GM12878 (cell line): Measurements from ENCODE around the gene ELANE. TPM values are rescaled to one million over a fixed set of nuclear protein-coding genes. Genes with fewer than 3 reads are reported as not detected.

Source experiments
- ATAC-seq: fragments of 200-7000 bp; cut with Tn5 transposase; 3 replicates; pipeline ENCODE4 v1.9.1; 2020; ENCODE audit warnings: mild to moderate bottlenecking, moderate library complexity
- BruUV-seq: library from RNA; stranded (reverse); fragments of 400-500 nt; replicated peaks from 2 replicates; lab custom pipeline; 2021; lab: Mats Ljungman, UMichigan
- CTCF ChIA-PET: fragments of 300-600 bp; sonication (Branson Sonifier 250); formaldehyde crosslinking; extraction: SDS; loops from one replicate; lab custom pipeline; 2021; ENCODE audit warnings: inconsistent platforms; lab: Yijun Ruan, JAX
- POLR2A ChIA-PET: fragments of 350-600 bp; formaldehyde crosslinking; extraction: SDS; loops from one replicate; lab custom pipeline; 2021; ENCODE audit warnings: inconsistent platforms; lab: Charles Lee
- RAD21 ChIA-PET: fragments of 300-600 bp; sonication (Branson Sonifier 250); formaldehyde crosslinking; loops from one replicate; lab custom pipeline; 2023; ENCODE audit warnings: antibody characterized with exemption; ENCODE audit not compliant: unreplicated experiment; lab: Charles Lee
- SMC1A ChIA-PET: fragments of 300-600 bp; sonication (Branson Sonifier 250); formaldehyde crosslinking; loops from one replicate; lab custom pipeline; 2023; ENCODE audit not compliant: unreplicated experiment, uncharacterized antibody; lab: Charles Lee
- DNase-seq: peaks from one replicate; pipeline ENCODE4 v3.0.0-alpha.2; 2011; ENCODE audit warnings: low read depth, low spot score
- FAIRE-seq: peaks from 3 replicates; lab custom pipeline; 2011; peaks lifted over from hg19 to GRCh38; lab: Jason Lieb, UNC
- H2AFZ ChIP-seq: 2 replicates; pipeline ENCODE4 v1.6.0; 2011; ENCODE audit warnings: low read depth, low read length, control low read depth; ENCODE audit not compliant: control insufficient read depth
- H3K27ac ChIP-seq: 2 replicates; pipeline ENCODE4 v1.5.1; 2011; ENCODE audit warnings: control low read depth; ENCODE audit not compliant: control insufficient read depth, insufficient read depth
- H3K27me3 ChIP-seq, 2 experiments: replicated peaks in 1 of 2; 2 replicates each; pipeline versions ENCODE4 v1.6.0 to v1.6.1; 2011; ENCODE audit warnings: low read length in 1 of 2; ENCODE audit not compliant: control insufficient read depth in 2 of 2, insufficient read depth in 2 of 2
- H3K36me3 ChIP-seq, 2 experiments: 2 replicates each; pipeline ENCODE4 v1.5.1; 2011; ENCODE audit warnings: low read length in 1 of 2; ENCODE audit not compliant: control insufficient read depth in 2 of 2, insufficient read depth in 2 of 2
- H3K4me1 ChIP-seq: 2 replicates; pipeline ENCODE4 v1.6.1; 2011; ENCODE audit warnings: mild to moderate bottlenecking, low read length, moderate library complexity, mixed read lengths; ENCODE audit not compliant: control insufficient read depth, insufficient read depth
- H3K4me2 ChIP-seq: 2 replicates; pipeline ENCODE4 v1.6.0; 2011; ENCODE audit warnings: control low read depth; ENCODE audit not compliant: control insufficient read depth, insufficient read depth
- H3K4me3 ChIP-seq: fragments of 200-600 bp; sonication (generic); 2 replicates; pipeline ENCODE4 v1.5.1; 2016
- H3K79me2 ChIP-seq: 2 replicates; pipeline ENCODE4 v1.6.0; 2011; ENCODE audit warnings: low read length; ENCODE audit not compliant: control insufficient read depth, insufficient read depth
- H3K9ac ChIP-seq: 2 replicates; pipeline ENCODE4 v1.8.0; 2011; ENCODE audit warnings: low read length, control low read depth, mixed read lengths; ENCODE audit not compliant: control insufficient read depth, insufficient read depth
- H3K9me3 ChIP-seq: replicated peaks from 3 replicates; pipeline ENCODE4 v1.5.1; 2011; ENCODE audit warnings: mild to moderate bottlenecking, low read length; ENCODE audit not compliant: control insufficient read depth, insufficient read depth
- H4K20me1 ChIP-seq: 2 replicates; pipeline ENCODE4 v1.6.0; 2011; ENCODE audit not compliant: control insufficient read depth, insufficient read depth
- CHD2 ChIP-seq: IDR thresholded peaks from 2 replicates; pipeline ENCODE4 v1.6.1; 2011; ENCODE audit warnings: low read depth, low read length, improper control_type of control experiment, borderline replicate concordance
- EED ChIP-seq: sonication (generic); IDR thresholded peaks from 2 replicates; pipeline ENCODE4 v1.6.1; 2016; ENCODE audit warnings: antibody characterized with exemption, low read depth
- FOXK2 ChIP-seq: fragments of 450-650 bp; IDR thresholded peaks from 2 replicates; pipeline ENCODE4 v1.6.1; 2017; ENCODE audit warnings: mild to moderate bottlenecking, moderate library complexity
- HDAC2 ChIP-seq: fragments of 200-600 bp; sonication (generic); IDR thresholded peaks from 2 replicates; pipeline ENCODE4 v1.6.1; 2017
- IKZF1 ChIP-seq: fragments of 450-650 bp; conservative IDR thresholded peaks from 2 replicates; pipeline ENCODE4 v1.6.1; 2017; ENCODE audit warnings: antibody characterized with exemption, mild to moderate bottlenecking
- KAT2A ChIP-seq: conservative IDR thresholded peaks from 2 replicates; pipeline ENCODE4 v1.6.1; 2011; ENCODE audit warnings: low read depth, low read length; ENCODE audit not compliant: control insufficient read depth
- MEF2B ChIP-seq: fragments of 450-650 bp; IDR thresholded peaks from 2 replicates; pipeline ENCODE4 v1.6.1; 2018; ENCODE audit warnings: mild to moderate bottlenecking, moderate library complexity; ENCODE audit not compliant: partially characterized antibody, poor library complexity, severe bottlenecking
- MTA2 ChIP-seq: fragments of 450-650 bp; IDR thresholded peaks from 2 replicates; pipeline ENCODE4 v1.6.1; 2016; ENCODE audit warnings: low read depth, mild to moderate bottlenecking, moderate library complexity
- MTA3 ChIP-seq: IDR thresholded peaks from 2 replicates; pipeline ENCODE4 v1.6.1; 2012; ENCODE audit warnings: low read length, inconsistent platforms, borderline replicate concordance
- NBN ChIP-seq: fragments of 450-650 bp; IDR thresholded peaks from 2 replicates; pipeline ENCODE4 v1.6.1; 2016
- POLR2AphosphoS5 ChIP-seq: IDR thresholded peaks from 2 replicates; pipeline ENCODE4 v1.6.1; 2011; ENCODE audit warnings: mild to moderate bottlenecking, low read length, inconsistent platforms
- POU2F2 ChIP-seq: IDR thresholded peaks from 3 replicates; pipeline ENCODE4 v1.6.1; 2011; ENCODE audit warnings: low read depth, mild to moderate bottlenecking, low read length, borderline replicate concordance
- SIN3A ChIP-seq: IDR thresholded peaks from 2 replicates; pipeline ENCODE4 v1.6.1; 2012; ENCODE audit warnings: low read depth, low read length, improper control_type of control experiment
- SP1 ChIP-seq: IDR thresholded peaks from one replicate; pipeline ENCODE4 v1.6.1; 2011; ENCODE audit warnings: low read depth, low read length
- STAT3 ChIP-seq: IDR thresholded peaks from 2 replicates; pipeline ENCODE4 v1.6.1; 2011; ENCODE audit warnings: low read depth, low read length, improper control_type of control experiment
- SUPT20H ChIP-seq: IDR thresholded peaks from 2 replicates; pipeline ENCODE4 v1.6.1; 2011; ENCODE audit warnings: low read depth, mild to moderate bottlenecking, low read length, moderate library complexity, borderline replicate concordance; ENCODE audit not compliant: control insufficient read depth
- YBX1 ChIP-seq: fragments of 450-650 bp; IDR thresholded peaks from 2 replicates; pipeline ENCODE4 v1.6.1; 2016; ENCODE audit warnings: antibody characterized with exemption
- ZSCAN29 ChIP-seq: fragments of 450-650 bp; IDR thresholded peaks from 2 replicates; pipeline ENCODE4 v1.6.1; 2017; ENCODE audit warnings: mild to moderate bottlenecking, moderate library complexity
- WGBS: methylation state at CpG from one replicate; pipeline ENCODE4 v1.1.6; 2016; ENCODE audit warnings: low lambda C conversion rate; ENCODE audit not compliant: insufficient replicate concordance, insufficient coverage; ENCODE audit errors: missing lambda C conversion rate; 5-methylcytosine and 5-hydroxymethylcytosine counted together
- in situ Hi-C: fragments of 300-500 bp; cut with MboI; formaldehyde crosslinking; loops from 9 replicates; pipeline ENCODE4 v1.14.3; 2018; ENCODE audit warnings: mixed read lengths
- intact Hi-C: fragments of 100-400 bp; cut with micrococcal nuclease; formaldehyde crosslinking; loops from one replicate; pipeline ENCODE4 v1.14.2; 2022; ENCODE audit not compliant: unreplicated experiment
- polyA plus RNA-seq, 11 experiments: library from polyadenylated mRNA; depleted of rRNA in 4 of 11; unstranded in 6 of 11; stranded (reverse) in 5 of 11; fragments of >200 nt; fragmentation: Nextera tagmentation in 4 of 11; fragmentation: Illumina TruSeq in 1 of 11; extraction: Ambion mirVana in 4 of 11; extraction: Trizol in 1 of 11; gene quantifications; 1 replicate in 1 of 11; 2 replicates in 10 of 11; pipeline versions ENCODE4 v1.2.1 to v1.2.3, GENCODE V29; 2011 to 2016; ENCODE audit warnings: inconsistent platforms in 2 of 11, missing spikeins in 2 of 11, low read depth in 1 of 11
- total RNA-seq, 4 experiments: library from RNA; depleted of rRNA in 3 of 4; stranded (reverse); fragments of >200 nt in 3 of 4; fragmentation: Illumina TruSeq in 1 of 4; extraction: Trizol in 1 of 4; gene quantifications; 2 replicates each; pipeline versions ENCODE4 v1.2.1 to v1.2.3, GENCODE V29; 2013 to 2021
- TF ChIP-seq, protein P1 (sequence below): fragments of 450-650 bp; IDR thresholded peaks from 2 replicates; pipeline ENCODE4 v1.6.1; 2017; ENCODE audit warnings: mild to moderate bottlenecking, low read depth, inconsistent platforms; ENCODE audit not compliant: poor library complexity, severe bottlenecking
- TF ChIP-seq, protein P2 (sequence below): fragments of 450-650 bp; IDR thresholded peaks from 2 replicates; pipeline ENCODE4 v1.6.1; 2016; ENCODE audit warnings: mild to moderate bottlenecking
- TF ChIP-seq, protein P3 (sequence below), 3 experiments: IDR thresholded peaks in 2 of 3; conservative IDR thresholded peaks in 1 of 3; 2 replicates each; pipeline ENCODE4 v1.5.1; 2011; ENCODE audit warnings: low read depth in 3 of 3, low read length in 3 of 3, mild to moderate bottlenecking in 3 of 3, control low read depth in 2 of 3, moderate library complexity in 2 of 3, inconsistent platforms in 1 of 3, mixed read lengths in 1 of 3; ENCODE audit not compliant: control insufficient read depth in 2 of 3, insufficient read depth in 1 of 3; ENCODE audit errors: extremely low read depth in 1 of 3

Gene ELANE
- total and polyA plus RNA-seq, 10 of the 15 experiments (the other 5 are each of a cell fraction or from before 2014, with no cell fraction given): not detected

DNA sequence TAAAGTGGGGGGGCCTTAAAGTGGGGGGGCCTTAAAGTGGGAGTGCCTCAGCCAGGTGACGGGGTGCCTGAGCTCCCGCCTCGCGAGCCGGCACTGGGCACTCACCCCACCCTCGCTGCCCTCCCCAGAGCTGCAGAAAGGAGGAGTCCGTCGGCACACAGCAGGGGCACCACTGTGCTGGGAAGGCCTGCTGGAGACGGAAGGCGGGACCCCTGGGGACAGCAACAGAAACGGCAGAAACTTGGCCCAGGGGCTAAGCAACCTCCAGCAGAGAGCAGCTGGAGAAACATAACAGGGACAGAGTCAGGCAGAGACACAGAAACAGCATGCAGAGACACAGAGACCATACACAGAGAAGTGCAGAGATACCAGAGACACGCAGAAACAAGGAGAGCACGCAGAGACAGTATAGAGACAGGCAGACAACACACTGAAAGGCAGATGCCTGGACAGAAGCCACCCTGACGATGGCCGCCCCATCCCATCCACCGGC lies 15.2 kb downstream of the ELANE start (continued):
- TF ChIP-seq KAT2A: no peak
- no peak for TF ChIP-seq SUPT20H
- TF ChIP-seq SIN3A: no peak

GRCh38 chr19:867855-868457 lies 15.9 kb downstream of the ELANE start:
- H3K4me3 ChIP-seq: no peak overlapping the region
- H2AFZ ChIP-seq: no peak overlapping the region
- ChIA-PET RAD21 (no interaction called here), SMC1A (no interaction called here), POLR2A (no interaction called here), CTCF (no interaction called here)
- intact Hi-C loops: no loop called here
- H3K27ac ChIP-seq: no peak overlapping the region
- H3K79me2 ChIP-seq: no peaks in the 10 kb centered on the region
- no peak for ATAC-seq
- 90% methylated on average over 39 of the region's 39 CpGs for WGBS
- no peaks in the 10 kb centered on the region for H3K27me3 ChIP-seq
- DNase-seq: no peak
- no TSS peak for BruUV-seq
- in situ Hi-C loops: no loop called here
- H3K4me1 ChIP-seq: peaks cover 4% of the 10 kb centered on the region
- H3K9ac ChIP-seq: no peak overlapping the region
- no peaks in the 10 kb centered on the region; a peak in 1 of 4 replicates for H3K36me3 ChIP-seq
- H3K4me2 ChIP-seq: no peak overlapping the region
- no peaks in the 10 kb centered on the region for H3K9me3 ChIP-seq
- no peaks in the 10 kb centered on the region for H4K20me1 ChIP-seq
- FAIRE-seq: no peak
- TF ChIP-seq IKZF1: no peak
- TF ChIP-seq YBX1: no peak
- no peak for TF ChIP-seq MEF2B
- no peak for TF ChIP-seq NBN
- no peak for TF ChIP-seq POLR2AphosphoS5
- no peak for TF ChIP-seq EED
- no peak for TF ChIP-seq MTA3
- no peak for TF ChIP-seq STAT3
- TF ChIP-seq, protein P1, sequence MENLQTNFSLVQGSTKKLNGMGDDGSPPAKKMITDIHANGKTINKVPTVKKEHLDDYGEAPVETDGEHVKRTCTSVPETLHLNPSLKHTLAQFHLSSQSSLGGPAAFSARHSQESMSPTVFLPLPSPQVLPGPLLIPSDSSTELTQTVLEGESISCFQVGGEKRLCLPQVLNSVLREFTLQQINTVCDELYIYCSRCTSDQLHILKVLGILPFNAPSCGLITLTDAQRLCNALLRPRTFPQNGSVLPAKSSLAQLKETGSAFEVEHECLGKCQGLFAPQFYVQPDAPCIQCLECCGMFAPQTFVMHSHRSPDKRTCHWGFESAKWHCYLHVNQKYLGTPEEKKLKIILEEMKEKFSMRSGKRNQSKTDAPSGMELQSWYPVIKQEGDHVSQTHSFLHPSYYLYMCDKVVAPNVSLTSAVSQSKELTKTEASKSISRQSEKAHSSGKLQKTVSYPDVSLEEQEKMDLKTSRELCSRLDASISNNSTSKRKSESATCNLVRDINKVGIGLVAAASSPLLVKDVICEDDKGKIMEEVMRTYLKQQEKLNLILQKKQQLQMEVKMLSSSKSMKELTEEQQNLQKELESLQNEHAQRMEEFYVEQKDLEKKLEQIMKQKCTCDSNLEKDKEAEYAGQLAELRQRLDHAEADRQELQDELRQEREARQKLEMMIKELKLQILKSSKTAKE: no peak
- no peak for TF ChIP-seq MTA2
- TF ChIP-seq FOXK2: no peak
- TF ChIP-seq POU2F2: no peak
- no peak for TF ChIP-seq HDAC2
- no peak for TF ChIP-seq CHD2
- TF ChIP-seq, protein P2, sequence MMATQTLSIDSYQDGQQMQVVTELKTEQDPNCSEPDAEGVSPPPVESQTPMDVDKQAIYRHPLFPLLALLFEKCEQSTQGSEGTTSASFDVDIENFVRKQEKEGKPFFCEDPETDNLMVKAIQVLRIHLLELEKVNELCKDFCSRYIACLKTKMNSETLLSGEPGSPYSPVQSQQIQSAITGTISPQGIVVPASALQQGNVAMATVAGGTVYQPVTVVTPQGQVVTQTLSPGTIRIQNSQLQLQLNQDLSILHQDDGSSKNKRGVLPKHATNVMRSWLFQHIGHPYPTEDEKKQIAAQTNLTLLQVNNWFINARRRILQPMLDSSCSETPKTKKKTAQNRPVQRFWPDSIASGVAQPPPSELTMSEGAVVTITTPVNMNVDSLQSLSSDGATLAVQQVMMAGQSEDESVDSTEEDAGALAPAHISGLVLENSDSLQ: no peak
- TF ChIP-seq, protein P3, sequence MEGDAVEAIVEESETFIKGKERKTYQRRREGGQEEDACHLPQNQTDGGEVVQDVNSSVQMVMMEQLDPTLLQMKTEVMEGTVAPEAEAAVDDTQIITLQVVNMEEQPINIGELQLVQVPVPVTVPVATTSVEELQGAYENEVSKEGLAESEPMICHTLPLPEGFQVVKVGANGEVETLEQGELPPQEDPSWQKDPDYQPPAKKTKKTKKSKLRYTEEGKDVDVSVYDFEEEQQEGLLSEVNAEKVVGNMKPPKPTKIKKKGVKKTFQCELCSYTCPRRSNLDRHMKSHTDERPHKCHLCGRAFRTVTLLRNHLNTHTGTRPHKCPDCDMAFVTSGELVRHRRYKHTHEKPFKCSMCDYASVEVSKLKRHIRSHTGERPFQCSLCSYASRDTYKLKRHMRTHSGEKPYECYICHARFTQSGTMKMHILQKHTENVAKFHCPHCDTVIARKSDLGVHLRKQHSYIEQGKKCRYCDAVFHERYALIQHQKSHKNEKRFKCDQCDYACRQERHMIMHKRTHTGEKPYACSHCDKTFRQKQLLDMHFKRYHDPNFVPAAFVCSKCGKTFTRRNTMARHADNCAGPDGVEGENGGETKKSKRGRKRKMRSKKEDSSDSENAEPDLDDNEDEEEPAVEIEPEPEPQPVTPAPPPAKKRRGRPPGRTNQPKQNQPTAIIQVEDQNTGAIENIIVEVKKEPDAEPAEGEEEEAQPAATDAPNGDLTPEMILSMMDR (IDR thresholded peaks at IDR 0.05 in 2 of 3, conservative IDR thresholded peaks at IDR 0.05 in 1 of 3; ENCODE audit: control insufficient read depth in 2 of 3, extremely low read depth in 1 of 3, insufficient read depth in 1 of 3, low read depth in 3 of 3, low read length in 3 of 3): no peak
- no peak for TF ChIP-seq SP1
- TF ChIP-seq ZSCAN29: no peak
